HG03135 (cell line): ENCODE results near the gene STN1.

ENCODE experiments used
- ATAC-seq: cut with Tn5 transposase; IDR thresholded peaks from one replicate; pipeline ENCODE4 v1.9.1; 2021; ENCODE audit warnings: mild to moderate bottlenecking, moderate library complexity; ENCODE audit not compliant: unreplicated experiment

STN1 gene

DNA sequence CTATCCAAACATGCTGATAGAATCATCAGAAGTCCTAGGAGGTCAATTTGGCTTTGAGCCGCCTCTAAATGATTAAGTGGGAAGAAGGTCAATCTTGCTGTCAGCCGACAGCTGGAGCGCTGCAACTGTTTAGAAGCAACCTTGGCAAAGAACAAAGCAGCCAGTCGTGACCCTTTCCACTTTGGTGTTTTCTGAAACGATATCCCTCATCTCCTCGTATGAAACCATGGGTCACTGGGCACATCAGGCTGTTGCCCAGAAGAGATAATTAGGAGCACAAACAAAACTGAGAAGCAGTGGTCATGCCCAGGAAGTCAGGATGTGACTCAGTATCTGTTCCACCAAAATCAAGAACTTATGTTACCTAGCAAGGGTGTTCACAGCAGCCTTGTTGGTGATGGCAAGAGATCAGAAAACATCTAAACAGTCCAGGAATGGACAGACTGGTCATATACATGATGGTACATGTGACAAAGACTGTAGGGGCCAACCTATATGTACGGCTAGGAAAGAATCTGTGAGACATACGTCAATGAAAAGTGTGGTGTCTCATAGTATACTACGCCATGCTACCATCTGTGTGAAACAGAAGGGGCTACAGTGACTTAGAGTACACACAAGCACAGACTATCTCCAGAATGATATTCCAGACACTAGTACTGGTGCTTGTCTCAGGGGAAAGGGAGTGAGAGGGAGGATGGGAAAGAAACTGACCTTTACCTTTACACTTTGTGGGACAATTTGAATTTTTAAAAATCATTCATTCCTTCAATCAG lies 22.4 kb downstream of the STN1 start:
- ATAC-seq, result no peak

DNA sequence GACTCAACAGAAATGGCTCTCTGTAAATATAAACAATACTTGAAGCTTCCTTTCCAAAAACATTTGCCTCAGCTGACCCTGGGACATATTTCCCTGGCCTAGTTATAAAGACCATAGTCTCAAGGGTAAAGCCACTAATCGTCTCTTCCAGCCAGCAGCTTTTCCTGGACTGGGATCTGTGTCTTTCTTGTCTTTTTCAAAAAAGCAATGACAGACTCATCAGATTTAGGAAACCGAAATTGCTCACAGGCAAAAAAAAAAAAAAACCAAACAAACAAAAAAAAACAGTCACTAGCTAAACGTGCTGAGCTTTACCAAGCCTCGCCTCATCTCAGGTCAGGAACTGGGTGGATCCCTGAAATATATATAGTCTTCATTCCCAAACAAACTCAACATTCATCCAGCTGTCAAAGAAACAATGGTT lies 23.5 kb downstream of the STN1 start:
- ATAC-seq, result no peak

DNA sequence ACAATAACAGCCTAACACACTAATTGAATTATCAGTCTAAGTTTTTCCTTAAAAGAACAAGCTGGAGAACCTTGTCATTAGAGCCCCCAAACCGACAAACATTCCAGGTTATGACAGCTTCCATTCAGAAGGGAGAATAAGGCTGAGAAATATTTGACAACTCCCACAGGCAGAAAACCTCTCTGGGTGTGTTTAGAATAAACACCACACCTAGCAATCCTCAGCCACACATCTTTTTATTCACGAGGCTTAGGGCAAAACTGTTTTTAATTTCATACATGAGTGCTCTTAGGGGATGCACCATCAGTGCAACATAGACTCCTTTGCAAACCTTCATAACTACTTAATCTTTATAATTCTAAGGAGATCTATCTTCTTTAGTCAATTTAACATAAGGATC lies 24.2 kb downstream of the STN1 start:
- ATAC-seq, result no peak

DNA sequence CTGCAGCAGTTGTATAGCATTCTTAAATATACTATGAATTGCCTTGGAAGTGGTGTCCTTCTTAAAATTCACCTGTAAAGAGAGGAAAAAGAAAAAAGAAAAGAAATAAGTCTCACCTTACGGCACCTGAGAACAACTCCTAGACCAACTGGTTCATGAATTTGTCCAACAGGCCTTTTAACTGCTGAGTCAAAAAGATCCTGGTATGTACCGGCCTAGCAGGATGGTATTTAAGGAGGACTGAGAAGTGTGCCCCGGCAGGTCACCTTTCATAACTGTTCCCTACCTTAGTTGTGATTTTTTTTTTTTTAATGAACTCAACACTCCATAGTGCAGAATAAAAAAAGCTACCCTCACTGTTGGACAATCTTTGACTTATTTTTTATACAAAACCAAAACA lies 25.8 kb downstream of the STN1 start:
- no peak for ATAC-seq

DNA sequence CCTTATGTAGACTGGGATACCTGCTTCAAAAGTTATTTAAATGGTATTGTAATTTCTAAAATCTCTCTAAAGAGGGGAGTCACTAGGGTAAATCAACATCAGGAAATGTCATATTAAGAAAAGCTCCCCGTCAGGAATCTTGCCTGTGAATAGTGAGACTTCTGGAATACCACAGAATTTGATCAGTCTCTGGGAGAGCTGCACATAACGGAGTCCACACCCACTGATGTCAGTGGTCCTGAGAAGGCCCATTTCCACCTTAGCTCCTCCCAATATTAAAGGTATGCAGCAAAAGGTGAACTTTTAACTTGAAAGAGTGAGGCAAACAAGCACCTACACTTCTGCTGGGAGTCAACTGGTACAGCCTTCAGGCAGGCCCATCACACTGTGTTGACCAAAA lies 27.3 kb downstream of the STN1 start:
- ATAC-seq, result no peak

DNA sequence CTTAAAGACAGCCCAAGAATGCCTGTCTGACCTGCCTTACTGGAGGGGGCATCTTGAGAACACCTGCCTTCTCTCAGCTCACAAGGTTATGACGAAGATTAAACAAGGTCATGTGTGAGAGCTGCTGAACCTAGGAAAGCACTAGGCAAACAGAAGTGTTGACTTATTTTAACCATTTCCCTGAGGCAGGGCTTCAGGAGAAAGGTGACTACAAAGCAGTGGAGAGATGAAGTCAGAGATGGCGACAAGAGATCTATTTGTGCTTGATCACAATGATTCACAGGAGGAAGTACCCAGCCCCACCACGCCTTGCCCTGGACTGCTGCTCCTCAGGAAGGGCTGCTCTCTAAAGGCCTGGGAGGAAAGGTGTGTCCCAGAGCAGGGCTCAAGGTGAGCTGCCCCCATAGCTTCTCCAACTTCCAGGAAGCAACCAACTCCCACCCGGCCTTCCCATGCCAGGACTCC lies 27.8 kb downstream of the STN1 start:
- ATAC-seq, result no peak

DNA sequence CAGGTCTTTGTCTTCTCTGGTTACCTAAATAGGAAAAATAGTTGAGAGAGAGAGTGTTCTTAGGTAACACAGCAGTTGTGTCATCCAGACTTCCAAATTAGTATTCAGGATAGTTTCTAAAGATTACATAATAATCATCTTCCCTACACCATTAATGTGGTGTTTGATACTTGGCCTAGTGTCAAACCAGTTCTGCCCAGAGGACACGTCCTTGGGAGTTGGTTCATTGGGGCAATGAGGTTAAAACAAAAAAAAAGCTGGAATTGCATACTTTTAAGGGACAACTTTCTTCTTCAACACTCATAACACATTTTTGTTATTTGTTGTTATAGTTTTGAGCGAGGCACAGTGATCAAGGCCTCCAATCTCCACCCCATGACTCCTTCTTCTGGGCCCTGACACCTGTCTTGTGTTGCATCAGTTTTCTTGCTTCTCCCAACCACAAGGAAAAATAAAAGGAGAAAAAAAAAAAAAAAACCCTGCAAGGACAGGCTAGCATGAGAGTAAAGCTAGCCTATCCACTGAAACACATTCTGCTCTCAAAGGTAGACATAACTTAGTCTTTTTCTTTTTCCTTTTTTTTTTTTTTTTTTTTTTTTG lies 28.8 kb downstream of the STN1 start:
- ATAC-seq, result no peak

DNA sequence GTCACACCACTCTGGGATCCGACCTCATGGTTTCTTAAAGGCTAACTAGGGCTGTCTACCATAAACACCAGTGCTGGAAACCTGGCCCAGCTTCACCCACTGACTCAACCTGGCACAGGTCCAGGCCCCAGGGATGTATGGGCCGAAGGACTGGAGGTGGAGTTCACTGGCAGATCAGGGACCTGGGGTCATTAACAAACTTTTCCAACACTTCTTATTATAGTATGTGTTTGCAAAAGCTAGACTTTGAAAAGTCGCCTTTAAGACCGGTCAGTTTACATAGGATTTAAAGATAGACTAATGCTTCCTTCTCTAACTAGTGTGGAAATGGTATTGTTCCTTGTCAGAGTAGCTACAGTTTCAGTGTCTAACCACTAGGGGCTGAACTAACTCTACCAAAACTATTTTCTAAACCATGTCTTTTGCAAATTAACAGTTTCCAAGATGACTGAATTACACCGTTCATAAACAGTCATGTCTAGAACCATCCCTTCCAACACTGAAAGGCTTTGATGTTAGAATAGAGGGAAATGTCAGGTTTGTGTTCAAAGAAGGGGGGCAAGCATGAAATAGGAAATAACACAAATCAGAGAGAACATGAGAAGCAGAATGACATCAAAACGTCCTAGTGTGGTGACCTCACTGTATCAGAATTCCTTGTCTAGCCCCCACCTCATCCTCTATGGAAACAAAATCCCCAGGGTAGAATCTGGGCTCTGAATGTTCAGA lies 29.7 kb downstream of the STN1 start:
- ATAC-seq, result no peak

DNA sequence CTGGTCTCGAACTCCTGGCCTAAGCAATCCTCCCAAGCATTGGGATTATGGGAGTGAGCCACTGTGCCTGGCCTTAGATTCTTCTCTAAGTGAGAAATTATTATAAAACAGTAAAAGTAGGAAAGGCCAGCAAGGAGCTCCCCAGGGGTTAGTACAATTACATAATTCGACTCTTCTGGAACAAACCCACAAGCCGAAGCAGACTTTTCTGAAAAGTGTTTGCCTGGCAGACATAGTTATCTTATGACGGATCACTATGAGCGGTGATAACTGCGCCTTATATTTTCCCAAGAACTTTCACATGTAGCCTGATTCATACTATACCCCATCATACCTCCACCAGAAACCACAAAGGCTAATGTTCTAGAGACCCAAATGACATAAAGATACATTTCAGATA lies 32.4 kb downstream of the STN1 start:
- ATAC-seq, result no peak

DNA sequence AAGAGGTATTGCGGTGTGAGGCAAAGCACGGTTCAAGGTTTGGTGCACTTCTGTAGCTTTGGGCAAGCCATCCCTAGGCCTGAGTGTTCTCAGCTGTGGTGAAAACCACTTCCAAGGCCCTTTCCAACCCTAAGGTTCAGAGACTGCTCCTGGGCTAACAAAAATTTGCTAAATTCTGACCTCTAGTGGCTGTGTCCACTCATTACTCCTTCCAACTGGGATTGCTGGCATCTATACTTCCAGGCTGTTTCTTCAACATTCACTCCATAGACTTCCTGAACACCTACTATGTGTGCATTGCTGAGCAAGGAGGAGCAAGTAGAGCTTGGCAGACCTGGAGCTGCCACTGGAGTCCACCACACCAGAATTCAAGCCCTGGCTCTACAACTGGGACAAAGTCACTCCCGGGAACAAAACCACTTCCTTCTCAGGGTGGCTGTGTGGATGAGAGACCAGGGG lies 33.3 kb downstream of the STN1 start:
- no peak for ATAC-seq

DNA sequence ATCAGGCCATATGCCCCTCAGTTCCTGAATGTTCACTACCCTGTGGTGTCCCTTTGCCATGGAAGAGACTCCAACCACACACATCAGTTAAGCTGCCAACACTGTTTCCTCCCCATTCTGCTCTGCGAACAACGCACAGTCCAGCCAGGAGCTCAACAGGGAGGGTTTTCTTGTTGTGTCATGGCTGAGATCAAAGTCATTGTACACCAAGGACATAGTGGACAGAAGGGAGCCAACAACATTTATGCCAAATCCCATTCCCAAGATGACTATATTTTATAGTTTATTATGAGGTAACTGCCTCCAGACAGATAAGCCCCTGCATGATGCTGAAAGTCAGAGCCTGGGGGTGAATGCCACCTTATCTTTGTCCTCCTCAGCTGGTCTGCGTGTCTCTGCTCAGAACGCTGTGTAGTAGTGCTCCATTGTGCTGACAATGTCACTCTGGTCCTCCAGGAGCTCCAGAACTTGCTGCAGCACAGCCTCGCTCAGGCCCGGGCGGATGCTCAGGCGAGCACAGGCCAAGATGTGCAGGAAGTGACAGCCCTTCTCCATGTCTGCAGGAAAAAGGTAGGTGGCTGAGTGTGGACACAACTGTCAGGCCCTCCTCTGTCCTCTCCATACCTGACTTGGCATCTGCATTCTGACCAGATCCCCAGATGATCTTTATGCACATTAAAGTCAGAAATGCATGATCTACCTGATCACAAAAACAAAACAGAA lies 35.5 kb downstream of the STN1 start:
- no peak for ATAC-seq

DNA sequence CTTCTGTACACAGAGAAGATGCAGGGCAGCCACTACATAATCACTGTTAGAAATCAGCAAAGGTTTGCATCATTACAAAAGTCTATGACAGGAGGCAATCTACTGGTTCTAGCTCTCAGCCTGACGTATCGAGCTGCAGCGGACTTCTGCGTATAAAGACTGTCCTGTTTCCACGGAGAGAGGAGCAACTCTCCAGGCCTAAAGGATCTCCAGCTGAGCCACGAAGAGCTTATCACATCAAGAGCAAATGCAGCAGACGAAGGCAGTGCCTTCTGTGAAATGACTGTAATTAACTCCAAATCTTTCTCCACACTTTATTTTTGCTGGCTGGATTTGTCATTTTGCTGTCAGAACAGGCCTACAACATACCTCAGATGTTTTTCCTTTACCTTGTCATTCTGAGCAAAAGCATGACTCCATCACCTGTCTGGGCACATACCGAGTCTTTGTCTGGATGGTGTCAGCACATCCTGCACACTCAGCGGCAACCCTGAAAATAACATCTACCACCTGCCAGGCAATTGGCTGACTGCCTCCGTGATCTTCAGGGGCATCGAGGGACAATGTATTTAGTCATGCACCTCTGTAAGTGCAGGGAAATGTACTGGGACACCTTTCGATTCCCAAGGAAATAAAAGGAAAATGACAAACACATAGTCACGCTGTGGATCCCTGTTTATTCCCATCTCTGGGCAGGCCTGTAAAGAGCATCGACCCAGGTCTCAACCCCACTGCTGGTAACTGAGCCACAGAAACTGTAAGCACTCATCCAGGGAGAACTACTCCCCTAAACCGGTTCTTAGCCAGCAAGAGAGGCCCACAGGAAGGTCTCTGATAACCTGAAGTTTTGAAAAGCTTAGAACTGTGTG lies 36.3 kb downstream of the STN1 start:
- no peak for ATAC-seq

DNA sequence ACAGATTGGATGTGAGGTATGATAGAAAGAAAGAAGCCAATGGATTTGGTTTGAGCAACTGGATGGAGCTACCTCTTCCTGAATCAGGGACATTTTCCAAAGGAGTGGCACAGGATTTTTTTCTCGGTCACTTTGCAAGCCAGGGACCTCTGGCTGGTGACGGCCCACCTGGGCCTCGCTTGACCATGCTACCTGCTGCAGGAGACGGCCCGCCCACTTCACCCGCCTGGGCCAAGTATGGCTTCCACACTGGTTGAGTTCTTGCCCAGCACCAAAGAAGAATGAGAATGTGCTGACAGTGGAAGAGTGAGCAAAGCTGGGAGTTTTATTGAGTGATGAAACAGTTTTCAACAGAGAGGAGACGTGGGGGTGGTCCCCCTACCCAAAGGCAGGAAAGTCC lies 38.2 kb downstream of the STN1 start:
- ATAC-seq, result no peak

DNA sequence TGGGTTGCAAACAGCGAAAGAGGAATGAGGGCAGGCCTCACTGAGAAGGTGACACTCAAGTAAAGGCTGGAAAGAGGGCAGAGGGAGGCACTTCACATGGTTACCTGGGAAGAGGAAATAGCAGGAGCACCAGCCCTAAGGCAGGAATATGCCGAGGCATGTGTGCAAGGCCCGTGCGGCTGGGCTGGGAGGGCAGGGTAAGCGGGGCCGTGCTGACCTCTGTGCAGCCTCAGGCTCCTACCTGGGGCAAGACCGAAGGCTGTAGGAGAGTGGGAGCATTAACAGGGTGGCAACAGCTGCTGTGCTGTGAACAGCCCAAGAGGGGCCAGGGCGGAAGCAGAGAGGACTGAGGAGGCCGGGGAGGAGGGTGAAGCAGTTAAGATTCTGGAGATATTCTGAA lies 38.6 kb downstream of the STN1 start:
- no peak for ATAC-seq

DNA sequence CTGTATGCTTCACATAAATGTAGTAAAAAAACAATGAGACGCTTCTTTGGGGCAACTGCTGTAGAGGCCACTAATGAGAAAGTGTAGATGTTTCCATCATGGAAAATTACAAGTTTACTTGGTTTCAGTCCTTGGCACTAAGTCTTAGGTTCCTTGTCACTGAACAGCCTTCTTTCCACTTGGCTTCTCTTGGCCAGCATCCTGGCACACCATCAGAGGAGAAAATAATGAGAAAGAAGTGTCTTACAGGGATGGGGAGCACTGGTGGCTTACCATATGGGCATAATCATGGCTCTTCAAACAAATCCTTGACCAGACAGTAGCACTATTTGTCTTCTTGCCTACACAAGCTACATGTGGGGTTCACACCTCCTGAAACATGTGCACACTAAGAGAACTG lies 40.1 kb downstream of the STN1 start:
- no peak for ATAC-seq

DNA sequence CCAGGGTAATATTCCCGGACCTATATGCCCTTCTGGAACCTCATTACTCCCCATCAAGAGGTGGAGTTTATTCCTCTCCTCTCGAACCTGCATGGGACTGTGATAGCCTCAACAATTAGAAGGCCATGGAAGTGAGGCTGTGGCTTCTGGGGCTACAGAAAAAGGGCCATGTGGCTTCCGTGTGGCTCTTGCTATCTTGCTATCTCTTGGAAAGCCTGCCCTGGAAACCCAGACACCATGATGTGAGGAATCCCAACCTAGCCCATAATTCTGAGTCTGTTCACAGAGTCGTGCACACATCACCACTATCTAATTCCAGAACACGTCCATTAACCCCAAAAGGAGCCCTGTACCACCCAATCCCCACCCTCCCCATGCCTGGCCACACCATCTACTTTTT lies 41.8 kb downstream of the STN1 start:
- no peak for ATAC-seq

DNA sequence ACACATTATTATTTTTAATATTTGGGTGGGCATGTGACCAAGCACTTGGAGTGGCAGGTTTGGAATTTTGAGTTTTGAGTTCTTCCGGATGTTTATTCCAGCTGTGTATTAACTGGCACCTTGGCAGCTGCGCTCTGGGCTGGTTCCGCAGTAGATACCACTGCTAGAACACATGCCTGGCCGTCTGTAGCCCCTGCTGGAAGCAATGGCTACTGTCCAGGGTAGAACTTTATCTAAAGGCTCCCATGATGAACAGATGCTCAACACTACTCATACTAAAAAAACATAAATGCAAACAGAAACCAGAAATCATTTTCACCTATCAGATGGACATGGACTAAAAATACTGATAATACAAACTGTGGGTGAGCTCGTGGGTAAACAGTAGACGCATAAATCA lies 43.3 kb downstream of the STN1 start:
- no peak for ATAC-seq

DNA sequence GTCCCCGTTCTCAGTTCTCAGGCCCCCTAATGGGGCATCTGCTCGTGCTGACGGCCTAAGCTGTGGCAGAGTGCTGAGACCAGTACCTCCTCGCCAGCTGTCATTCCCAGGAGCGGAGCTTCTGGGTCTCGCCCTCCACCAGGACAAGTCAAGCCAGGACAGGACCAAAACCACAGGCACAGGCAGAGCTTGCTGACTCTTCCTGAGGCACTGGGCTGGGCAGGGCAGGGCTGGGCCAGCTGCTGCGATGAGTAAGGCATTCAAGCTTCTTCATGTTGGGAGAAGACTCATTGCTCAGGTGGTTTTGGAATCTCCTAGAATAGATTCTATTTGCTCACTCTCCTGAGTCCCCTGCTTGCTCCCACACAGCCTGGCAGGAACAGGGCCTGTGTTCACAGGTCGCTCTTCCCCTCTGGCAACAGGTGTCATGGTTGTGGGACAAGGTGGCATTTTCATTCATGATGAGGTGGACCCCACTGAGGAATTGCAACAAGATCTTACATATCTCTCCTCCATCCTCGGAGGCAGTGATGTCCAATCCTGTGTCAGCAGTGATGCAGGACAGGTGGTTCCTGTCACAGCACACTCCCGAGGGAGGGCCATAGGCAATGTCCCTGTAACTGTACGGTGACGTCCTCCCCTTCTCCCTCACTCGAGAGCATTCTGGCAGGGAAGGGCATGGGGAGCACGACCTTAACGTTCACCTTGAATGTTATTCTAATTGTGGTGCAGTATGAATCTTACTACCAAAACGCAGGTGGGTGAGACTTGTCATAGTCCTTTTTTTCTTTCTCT lies 45.6 kb downstream of the STN1 start:
- ATAC-seq, result no peak

DNA sequence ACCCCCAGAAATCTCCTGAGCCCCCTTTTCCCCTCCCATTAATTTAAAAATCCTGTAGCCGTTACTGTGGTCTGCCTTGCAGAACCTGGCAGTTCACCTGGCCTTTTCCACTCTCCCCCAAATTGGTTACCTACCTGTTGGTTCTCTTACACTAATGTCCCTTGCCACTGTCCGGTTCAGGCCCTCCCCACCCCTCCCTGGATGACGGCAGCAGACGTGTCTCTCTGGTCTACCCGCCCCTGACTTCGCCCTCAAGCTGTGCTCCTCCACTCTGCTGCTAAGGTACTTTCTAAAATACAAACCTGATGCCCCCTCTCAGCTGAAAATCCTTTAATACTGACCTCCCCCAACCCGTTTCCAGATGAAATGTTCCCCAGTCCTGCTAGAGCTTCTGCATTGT lies 47.0 kb downstream of the STN1 start:
- ATAC-seq, result no peak

DNA sequence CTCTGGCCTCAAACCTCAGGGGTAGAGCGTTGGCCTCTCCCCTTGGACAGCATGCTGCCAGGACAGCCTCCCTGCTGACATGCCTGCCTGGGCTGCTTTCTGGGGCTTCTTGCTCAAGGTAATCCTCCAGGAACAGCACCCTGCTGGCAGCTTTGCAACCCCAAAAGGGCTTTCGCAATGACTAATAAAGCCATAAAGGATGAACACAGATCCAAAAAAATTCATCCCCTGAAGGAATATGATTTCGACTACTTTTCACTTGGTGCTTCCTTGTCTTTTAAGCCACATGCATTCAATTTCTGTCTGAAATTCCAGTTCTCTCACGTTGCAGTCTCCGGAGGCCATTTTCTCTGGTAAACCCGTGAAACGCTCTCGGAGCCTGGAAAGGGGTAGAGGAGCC lies 47.5 kb downstream of the STN1 start:
- ATAC-seq, result no peak
